HCT116 (cell line): Measurements from ENCODE around the gene PCCA. TPM values are rescaled to one million over a fixed set of nuclear protein-coding genes. Genes with fewer than 3 reads are reported as not detected.

ENCODE experiments used
- ATAC-seq: fragments of 200-7000 bp; cut with Tn5 transposase; 2 replicates; pipeline ENCODE4 v1.9.1; 2020; ENCODE audit warnings: mild to moderate bottlenecking, moderate library complexity
- BruUV-seq: library from RNA; stranded (reverse); fragments of 400-500 nt; replicated peaks from 2 replicates; lab custom pipeline; 2021; lab: Mats Ljungman, UMichigan
- CTCF ChIA-PET: fragments of 300-600 bp; sonication (Branson Sonifier 250); formaldehyde crosslinking; loops from one replicate; lab custom pipeline; 2021; ENCODE audit warnings: antibody characterized with exemption; lab: Charles Lee
- POLR2A ChIA-PET: fragments of 300-600, 350-600 bp; sonication (Branson Sonifier 250); formaldehyde crosslinking; loops from one replicate; lab custom pipeline; 2021; ENCODE audit warnings: antibody characterized with exemption; lab: Charles Lee
- RAD21 ChIA-PET, 2 experiments: fragments of 300-600 bp; sonication (Branson Sonifier 250); formaldehyde crosslinking; loops; one replicate each; lab custom pipeline; 2023; ENCODE audit warnings: low total read pairs in 2 of 2; ENCODE audit not compliant: uncharacterized antibody in 2 of 2, unreplicated experiment in 2 of 2, low non-redundant PET in 1 of 2; lab: Charles Lee
- DNase-seq: peaks from one replicate; pipeline ENCODE4 v3.0.0-alpha.2; 2010; ENCODE audit warnings: low read depth, low spot score
- H2AFZ ChIP-seq: fragments of 200-600 bp; shearing (Covaris generic), sonication (generic); 2 replicates; pipeline ENCODE4 v1.6.1; 2017; ENCODE audit warnings: low read depth, mixed run types, mixed read lengths, antibody characterized with exemption, low read length; ENCODE audit not compliant: poor library complexity, severe bottlenecking
- H3K27ac ChIP-seq: 2 replicates; pipeline ENCODE4 v1.5.1; 2012; ENCODE audit warnings: low read depth, low read length
- H3K27me3 ChIP-seq: fragments of 200-600 bp; sonication (generic); 2 replicates; pipeline ENCODE4 v1.6.1; 2016; ENCODE audit warnings: mixed run types, low read length, mixed read lengths; ENCODE audit not compliant: insufficient read depth
- H3K36me3 ChIP-seq, 2 experiments: fragments of 200-500 bp in 1 of 2; fragments of 200-600 bp in 1 of 2; sonication (Bioruptor generic) in 1 of 2; sonication (generic) in 1 of 2; 2 replicates each; pipeline versions ENCODE4 v1.5.1 to v1.6.1; 2014 to 2016; ENCODE audit warnings: low read length in 2 of 2, inconsistent platforms in 1 of 2, mixed read lengths in 1 of 2, mixed run types in 1 of 2; ENCODE audit not compliant: insufficient read depth in 2 of 2, control insufficient read depth in 1 of 2
- H3K4me1 ChIP-seq, 2 experiments: fragments of 200-600 bp in 1 of 2; sonication (generic) in 1 of 2; 2 replicates each; pipeline versions ENCODE4 v1.5.1 to v1.6.1; 2012 to 2017; ENCODE audit warnings: low read length in 2 of 2, inconsistent platforms in 1 of 2, mild to moderate bottlenecking in 1 of 2, mixed read lengths in 1 of 2, mixed run types in 1 of 2, moderate library complexity in 1 of 2; ENCODE audit not compliant: insufficient read depth in 2 of 2, control insufficient read depth in 1 of 2
- H3K4me2 ChIP-seq: fragments of 200-600 bp; sonication (generic); 2 replicates; pipeline ENCODE4 v1.6.1; 2017; ENCODE audit warnings: mixed run types, low read length, mixed read lengths
- H3K4me3 ChIP-seq, 2 experiments: fragments of 200-600 bp in 1 of 2; sonication (generic) in 1 of 2; replicated peaks in 1 of 2; 2 replicates each; pipeline ENCODE4 v1.5.1; 2011 to 2016; ENCODE audit warnings: low read length in 2 of 2, control low read depth in 1 of 2, low read depth in 1 of 2, mild to moderate bottlenecking in 1 of 2, mixed read lengths in 1 of 2, mixed run types in 1 of 2
- H3K79me2 ChIP-seq: fragments of 200-600 bp; sonication (generic); 2 replicates; pipeline ENCODE4 v1.6.1; 2017; ENCODE audit warnings: mild to moderate bottlenecking, mixed run types, low read length, moderate library complexity, mixed read lengths; ENCODE audit not compliant: insufficient read depth
- H3K9ac ChIP-seq: fragments of 200-600 bp; sonication (generic); 2 replicates; pipeline ENCODE4 v1.6.1; 2016; ENCODE audit warnings: low read length, mixed read lengths
- H3K9me2 ChIP-seq: fragments of 200-600 bp; sonication (generic), shearing (Covaris generic); 2 replicates; pipeline ENCODE4 v1.6.1; 2017; ENCODE audit warnings: mixed run types, mild to moderate bottlenecking, moderate library complexity; ENCODE audit not compliant: insufficient read depth
- H3K9me3 ChIP-seq, 2 experiments: fragments of 200-500 bp in 1 of 2; fragments of 200-600 bp in 1 of 2; sonication (Bioruptor generic) in 1 of 2; sonication (generic) in 1 of 2; 2 replicates each; pipeline ENCODE4 v1.6.1; 2014 to 2017; ENCODE audit warnings: low read length in 2 of 2, mixed read lengths in 2 of 2, inconsistent platforms in 1 of 2, low read depth in 1 of 2, mild to moderate bottlenecking in 1 of 2, mixed run types in 1 of 2, moderate library complexity in 1 of 2; ENCODE audit not compliant: control insufficient read depth in 1 of 2, insufficient read depth in 1 of 2
- H4K20me1 ChIP-seq: fragments of 200-600 bp; sonication (generic), shearing (Covaris generic); 2 replicates; pipeline ENCODE4 v1.6.1; 2017; ENCODE audit warnings: mixed run types, mild to moderate bottlenecking, moderate library complexity; ENCODE audit not compliant: insufficient read depth
- ATF3 ChIP-seq: IDR thresholded peaks from 2 replicates; pipeline ENCODE4 v1.6.1; 2012
- CBX3 ChIP-seq: IDR thresholded peaks from 2 replicates; pipeline ENCODE4 v1.6.1; 2012; ENCODE audit warnings: low read depth
- CEBPB ChIP-seq: IDR thresholded peaks from 2 replicates; pipeline ENCODE4 v1.6.1; 2012; ENCODE audit warnings: low read depth
- EZH2 ChIP-seq: fragments of 200-600 bp; sonication (generic); IDR thresholded peaks from 2 replicates; pipeline ENCODE4 v1.6.1; 2017; ENCODE audit warnings: antibody characterized with exemption, mixed run types
- EZH2phosphoT487 ChIP-seq: fragments of 200-600 bp; IDR thresholded peaks from 2 replicates; pipeline ENCODE4 v1.6.1; 2018; ENCODE audit warnings: antibody characterized with exemption, borderline replicate concordance
- FOSL1 ChIP-seq: IDR thresholded peaks from 2 replicates; pipeline ENCODE4 v1.6.1; 2012; ENCODE audit warnings: low read depth
- JUND ChIP-seq: IDR thresholded peaks from 2 replicates; pipeline ENCODE4 v1.6.1; 2012
- MAX ChIP-seq: IDR thresholded peaks from 2 replicates; pipeline ENCODE4 v1.6.1; 2012
- POLR2A ChIP-seq: IDR thresholded peaks from 2 replicates; pipeline ENCODE4 v1.7.0; 2011; ENCODE audit warnings: borderline replicate concordance; ENCODE audit not compliant: insufficient read depth, insufficient read length; ENCODE audit errors: extremely low read depth
- RAD21 ChIP-seq: IDR thresholded peaks from 2 replicates; pipeline ENCODE4 v1.6.1; 2012; ENCODE audit warnings: low read depth, mild to moderate bottlenecking
- REST ChIP-seq: IDR thresholded peaks from 2 replicates; pipeline ENCODE4 v1.6.1; 2012; ENCODE audit warnings: low read depth
- SIN3A ChIP-seq: IDR thresholded peaks from 2 replicates; pipeline ENCODE4 v1.6.1; 2012; ENCODE audit warnings: low read depth
- SP1 ChIP-seq: IDR thresholded peaks from 2 replicates; pipeline ENCODE4 v1.6.1; 2012; ENCODE audit warnings: low read depth
- TCF7L2 ChIP-seq: IDR thresholded peaks from 2 replicates; pipeline ENCODE4 v1.7.0; 2011; ENCODE audit warnings: borderline replicate concordance, inconsistent platforms; ENCODE audit not compliant: insufficient read depth, insufficient read length; ENCODE audit errors: extremely low read depth
- YY1 ChIP-seq: IDR thresholded peaks from 2 replicates; pipeline ENCODE4 v1.6.1; 2011; ENCODE audit warnings: low read length, low read depth, moderate library complexity, mild to moderate bottlenecking; ENCODE audit not compliant: insufficient replicate concordance; ENCODE audit errors: extremely low read depth
- ZFX ChIP-seq: fragments of 450-650 bp; IDR thresholded peaks from 2 replicates; pipeline ENCODE4 v1.6.1; 2017
- intact Hi-C: fragments of 100-400 bp; cut with micrococcal nuclease; formaldehyde crosslinking; loops from 2 replicates; pipeline ENCODE4 v1.10.0; 2022
- total RNA-seq: library from RNA; stranded (reverse); gene quantifications from one replicate; pipeline ENCODE4 v1.2.1, GENCODE V29; 2021; ENCODE audit not compliant: unreplicated experiment

PCCA gene
- total RNA-seq, 1 experiment from 2014 or later, result 23.0 TPM

GRCh38 chr13:100262404-100262803 lies 173.5 kb downstream of the PCCA start:
- no peak overlapping the region for H3K4me2 ChIP-seq
- H2AFZ ChIP-seq, result no peak overlapping the region
- ATAC-seq (no peak), DNase-seq (no peak)
- no peaks in the 10 kb centered on the region for H3K36me3 ChIP-seq
- no peak overlapping the region for H3K27ac ChIP-seq
- H3K9me2 ChIP-seq, result no peaks in the 10 kb centered on the region
- no peaks in the 10 kb centered on the region for H3K4me1 ChIP-seq
- no peak overlapping the region for H3K9ac ChIP-seq
- ChIA-PET CTCF (no interaction called here), RAD21 (no interaction called here)
- BruUV-seq, result no TSS peak
- no peaks in the 10 kb centered on the region for H4K20me1 ChIP-seq
- intact Hi-C loops, result no loop called here
- no peak for TF ChIP-seq ATF3
- no peak for TF ChIP-seq EZH2phosphoT487
- TF ChIP-seq POLR2A, result no peak
- no peak for TF ChIP-seq CBX3
- TF ChIP-seq JUND, result no peak
- no peak for TF ChIP-seq CEBPB
- TF ChIP-seq FOSL1, result no peak
- no peak for TF ChIP-seq ZFX
- TF ChIP-seq SIN3A, result no peak
- TF ChIP-seq RAD21, result no peak
- TF ChIP-seq TCF7L2, result no peak
- no peak for TF ChIP-seq YY1
- TF ChIP-seq REST, result no peak
- TF ChIP-seq EZH2, result no peak
- no peak for TF ChIP-seq MAX
- TF ChIP-seq SP1, result no peak
- TF ChIP-seq, all 23 proteins: peak for 0
- H3K4me3 ChIP-seq, result no peak overlapping the region
- POLR2A ChIA-PET, result no interaction called here
- H3K9me3 ChIP-seq, result no peaks in the 10 kb centered on the region
- H3K79me2 ChIP-seq, result no peaks in the 10 kb centered on the region
- no peaks in the 10 kb centered on the region for H3K27me3 ChIP-seq
